ENCODE measurements around the gene SUN2.
A peak's percentile ranks its signal among the peaks of the same experiment; 100 is the strongest.

GRCh38 chr22:38755911-38756532 lies at the start of gene SUN2:
- TF ChIP-seq CTCF (IDR thresholded peaks at IDR 0.05; ENCODE audit: extremely low read depth in 1 of 2, insufficient read depth in 1 of 2, low read depth in 1 of 2, low read length in 2 of 2) (no peak), POLR2AphosphoS5 (IDR thresholded peaks at IDR 0.05; ENCODE audit: insufficient read depth, low read depth, low read length) (no peak), MAX (IDR thresholded peaks at IDR 0.05; ENCODE audit: insufficient read depth, insufficient read length) (no peak), GATA2 (IDR thresholded peaks at IDR 0.05; ENCODE audit: insufficient read depth, insufficient read length, low read depth, low read length) (no peak), POLR2A (IDR thresholded peaks at IDR 0.05; ENCODE audit: low read depth, low read length) (peak; percentile 36), EZH2 (IDR thresholded peaks at IDR 0.05; ENCODE audit: borderline replicate concordance, low read depth, low read length, severe bottlenecking) (no peak)
